HEK293 (cell line): Measurements from ENCODE around the gene TERC.

ENCODE experiments used
- AEBP2 ChIP-seq: fragments of 450-650 bp; formaldehyde crosslinking; IDR thresholded peaks from 2 replicates; pipeline ENCODE4 v1.5.1; 2016; ENCODE audit warnings: missing biosample characterization, missing genetic modification characterization, borderline replicate concordance
- BCL11B ChIP-seq: fragments of 450-650 bp; formaldehyde crosslinking; IDR thresholded peaks from 2 replicates; pipeline ENCODE4 v1.5.1; 2016; ENCODE audit warnings: low read depth, missing biosample characterization, missing genetic modification characterization
- KLF7 ChIP-seq: fragments of 450-650 bp; formaldehyde crosslinking; IDR thresholded peaks from 2 replicates; pipeline ENCODE4 v1.5.1; 2016; ENCODE audit warnings: missing biosample characterization, missing genetic modification characterization, borderline replicate concordance
- MYNN ChIP-seq: fragments of 450-650 bp; formaldehyde crosslinking; IDR thresholded peaks from 2 replicates; pipeline ENCODE4 v1.5.1; 2016; ENCODE audit warnings: missing biosample characterization, missing genetic modification characterization, borderline replicate concordance
- OSR2 ChIP-seq: fragments of 450-650 bp; formaldehyde crosslinking; IDR thresholded peaks from 2 replicates; pipeline ENCODE4 v1.5.1; 2016; ENCODE audit warnings: missing biosample characterization, missing genetic modification characterization
- RBAK ChIP-seq: fragments of 450-650 bp; formaldehyde crosslinking; IDR thresholded peaks from 2 replicates; pipeline ENCODE4 v1.5.1; 2016; ENCODE audit warnings: missing biosample characterization, missing genetic modification characterization
- SCRT2 ChIP-seq: fragments of 450-650 bp; formaldehyde crosslinking; IDR thresholded peaks from 2 replicates; pipeline ENCODE4 v1.5.1; 2016; ENCODE audit warnings: missing biosample characterization, missing genetic modification characterization
- SP3 ChIP-seq: fragments of 450-650 bp; formaldehyde crosslinking; IDR thresholded peaks from 2 replicates; pipeline ENCODE4 v1.5.1; 2016; ENCODE audit warnings: missing biosample characterization, missing genetic modification characterization
- TRIM28 ChIP-seq: IDR thresholded peaks from 2 replicates; pipeline ENCODE4 v1.6.1; 2011; ENCODE audit warnings: low read length, control low read depth, borderline replicate concordance
- ZBTB10 ChIP-seq: fragments of 450-650 bp; formaldehyde crosslinking; IDR thresholded peaks from 2 replicates; pipeline ENCODE4 v1.5.1; 2016; ENCODE audit warnings: missing biosample characterization, missing genetic modification characterization
- ZIC2 ChIP-seq: fragments of 450-650 bp; formaldehyde crosslinking; IDR thresholded peaks from 2 replicates; pipeline ENCODE4 v1.5.1; 2016; ENCODE audit warnings: missing biosample characterization, missing genetic modification characterization
- ZNF140 ChIP-seq: fragments of 450-650 bp; formaldehyde crosslinking; IDR thresholded peaks from 2 replicates; pipeline ENCODE4 v1.5.1; 2016; ENCODE audit warnings: missing biosample characterization, missing genetic modification characterization
- ZNF18 ChIP-seq: fragments of 450-650 bp; formaldehyde crosslinking; IDR thresholded peaks from 2 replicates; pipeline ENCODE4 v1.5.1; 2016; ENCODE audit warnings: missing biosample characterization, missing genetic modification characterization
- ZNF19 ChIP-seq: fragments of 450-650 bp; formaldehyde crosslinking; IDR thresholded peaks from 2 replicates; pipeline ENCODE4; 2016; ENCODE audit warnings: missing biosample characterization, missing genetic modification characterization, low read depth
- ZNF223 ChIP-seq: fragments of 450-650 bp; formaldehyde crosslinking; IDR thresholded peaks from 2 replicates; pipeline ENCODE4 v1.5.1; 2016; ENCODE audit warnings: missing biosample characterization, missing genetic modification characterization
- ZNF26 ChIP-seq: fragments of 450-650 bp; formaldehyde crosslinking; IDR thresholded peaks from 2 replicates; pipeline ENCODE4 v1.5.1; 2016; ENCODE audit warnings: missing biosample characterization, missing genetic modification characterization
- ZNF324 ChIP-seq: fragments of 450-650 bp; formaldehyde crosslinking; IDR thresholded peaks from 2 replicates; pipeline ENCODE4 v1.5.1; 2016; ENCODE audit warnings: missing biosample characterization, missing genetic modification characterization
- ZNF362 ChIP-seq: fragments of 450-650 bp; formaldehyde crosslinking; IDR thresholded peaks from 2 replicates; pipeline ENCODE4 v1.5.1; 2016; ENCODE audit warnings: missing biosample characterization, missing genetic modification characterization
- ZNF394 ChIP-seq: fragments of 450-650 bp; formaldehyde crosslinking; IDR thresholded peaks from 2 replicates; pipeline ENCODE4 v1.5.1; 2016; ENCODE audit warnings: missing biosample characterization, missing genetic modification characterization, mild to moderate bottlenecking, moderate library complexity, borderline replicate concordance
- ZNF404 ChIP-seq: fragments of 450-650 bp; formaldehyde crosslinking; IDR thresholded peaks from 2 replicates; pipeline ENCODE4 v1.5.1; 2017; ENCODE audit warnings: missing biosample characterization, missing genetic modification characterization
- ZNF473 ChIP-seq: fragments of 450-650 bp; formaldehyde crosslinking; IDR thresholded peaks from 2 replicates; pipeline ENCODE4 v1.5.1; 2017; ENCODE audit warnings: missing biosample characterization, missing genetic modification characterization
- ZNF514 ChIP-seq: fragments of 450-650 bp; formaldehyde crosslinking; IDR thresholded peaks from 2 replicates; pipeline ENCODE4 v1.5.1; 2016; ENCODE audit warnings: missing biosample characterization, missing genetic modification characterization
- ZNF529 ChIP-seq: fragments of 450-650 bp; formaldehyde crosslinking; IDR thresholded peaks from 2 replicates; pipeline ENCODE4 v1.5.1; 2017; ENCODE audit warnings: missing genetic modification characterization, missing biosample characterization; ENCODE audit not compliant: insufficient replicate concordance
- ZNF530 ChIP-seq: fragments of 450-650 bp; formaldehyde crosslinking; IDR thresholded peaks from 2 replicates; pipeline ENCODE4 v1.5.1; 2016; ENCODE audit warnings: low read depth, missing biosample characterization, missing genetic modification characterization
- ZNF544 ChIP-seq: fragments of 450-650 bp; formaldehyde crosslinking; IDR thresholded peaks from 2 replicates; pipeline ENCODE4 v1.5.0; 2017; ENCODE audit warnings: missing biosample characterization, missing genetic modification characterization
- ZNF548 ChIP-seq: fragments of 450-650 bp; formaldehyde crosslinking; IDR thresholded peaks from 2 replicates; pipeline ENCODE4 v1.5.1; 2016; ENCODE audit warnings: missing biosample characterization, missing genetic modification characterization
- ZNF549 ChIP-seq: fragments of 450-650 bp; IDR thresholded peaks from 2 replicates; pipeline ENCODE4 v1.5.1; 2018; ENCODE audit warnings: missing biosample characterization, missing genetic modification characterization, mild to moderate bottlenecking, inconsistent platforms, moderate library complexity
- ZNF600 ChIP-seq: fragments of 450-650 bp; formaldehyde crosslinking; IDR thresholded peaks from 2 replicates; pipeline ENCODE4 v1.5.1; 2016; ENCODE audit warnings: missing biosample characterization, missing genetic modification characterization
- ZNF626 ChIP-seq: fragments of 450-650 bp; sonication (Bioruptor Pico); formaldehyde crosslinking; IDR thresholded peaks from 2 replicates; pipeline ENCODE4 v1.5.1; 2018; ENCODE audit warnings: missing biosample characterization, missing genetic modification characterization, inconsistent platforms

Gene TERC

GRCh38 chr3:169769287-169770181 lies 4.7 kb upstream of the TERC start, which contains the start of gene ACTRT3 (continued):
- TF ChIP-seq AEBP2 (tag by site-specific recombination) (no peak), ZNF600 (tag by site-specific recombination) (peak; percentile 82), SCRT2 (no peak), KLF7 (tag by site-specific recombination) (0 out of 2 replicates have a peak, but pooled peaks have one; percentile 30), ZIC2 (tag by site-specific recombination) (peak; percentile 65), BCL11B (tag by site-specific recombination) (no peak), TRIM28 (peak; percentile 48; the same call in 1 of the 2 replicates), MYNN (tag by site-specific recombination) (no peak), ZNF514 (tag by site-specific recombination) (no peak), ZNF18 (0 out of 2 replicates have a peak, but pooled peaks have one; percentile 16), ZNF626 (tag by site-specific recombination) (no peak), ZNF394 (peak; percentile 21; the same call in 1 of the 2 replicates), SP3 (peak; percentile 21; the same call in 1 of the 2 replicates), OSR2 (tag by site-specific recombination) (peak; percentile 61), ZNF26 (tag by site-specific recombination) (no peak), ZNF324 (peak; percentile 37; the same call in 1 of the 2 replicates), ZNF362 (no peak), ZBTB10 (tag by site-specific recombination) (peak; percentile 42; the same call in 1 of the 2 replicates), ZNF548 (tag by site-specific recombination) (no peak), ZNF544 (no peak), ZNF140 (no peak), ZNF530 (tag by site-specific recombination) (no peak), ZNF19 (tag by site-specific recombination) (no peak), ZNF404 (tag by site-specific recombination) (no peak), RBAK (tag by site-specific recombination) (no peak), ZNF549 (tag by site-specific recombination) (no peak), ZNF529 (tag by site-specific recombination) (no peak), ZNF223 (tag by site-specific recombination) (peak; percentile 59; the same call in 1 of the 2 replicates), ZNF473 (no peak)
